ENCODE results near the gene LAMA3. TPM values are rescaled to one million over a fixed set of nuclear protein-coding genes. Genes with fewer than 3 reads are reported as not detected.

Gene LAMA3
- total RNA-seq, 2 donors from 2014 or later, result 5.0 to 6.4 TPM

- no peak for TF ChIP-seq CTCF (IDR thresholded peaks at IDR 0.05)
- Histone ChIP-seq H3K27me3 (no peaks in the 10 kb centered on the region), H3K4me1 (peaks cover 0 to 11% of the 10 kb centered on the region in 2 donors), H3K36me3 (no peaks in the 10 kb centered on the region), H3K27ac (peak overlapping the region in 1 of 2 donors; percentile 51), H3K4me3 (no peak overlapping the region), H3K9me3 (no peaks in the 10 kb centered on the region)
- DNase-seq (ENCODE audit: low spot score), result no peak
Measured at GRCh38 chr18:23983112-23983511, 293.9 kb downstream of the LAMA3 start.

- no peak overlapping the region for H3K27ac ChIP-seq
- no peak for TF ChIP-seq CTCF (IDR thresholded peaks at IDR 0.05)
- no peaks in the 10 kb centered on the region for H3K36me3 ChIP-seq
- H3K4me3 ChIP-seq, result no peak overlapping the region
- DNase-seq (ENCODE audit: low spot score), result no peak
- H3K9me3 ChIP-seq, result no peaks in the 10 kb centered on the region
- peaks cover 0 to 5% of the 10 kb centered on the region in 2 donors for H3K4me1 ChIP-seq
- H3K27me3 ChIP-seq, result no peaks in the 10 kb centered on the region
Measured at GRCh38 chr18:23986600-23987359, 297.5 kb downstream of the LAMA3 start.

- Histone ChIP-seq H3K4me1 (no peaks in the 10 kb centered on the region), H3K9me3 (no peaks in the 10 kb centered on the region), H3K27ac (no peak overlapping the region), H3K36me3 (no peaks in the 10 kb centered on the region), H3K4me3 (no peak overlapping the region), H3K27me3 (no peaks in the 10 kb centered on the region)
- TF ChIP-seq CTCF (IDR thresholded peaks at IDR 0.05), result no peak
- DNase-seq (ENCODE audit: low spot score), result no peak
Measured at GRCh38 chr18:23990474-23991410, 301.5 kb downstream of the LAMA3 start.

- Histone ChIP-seq H3K4me3 (no peak overlapping the region), H3K9me3 (no peaks in the 10 kb centered on the region), H3K27me3 (no peaks in the 10 kb centered on the region), H3K36me3 (no peaks in the 10 kb centered on the region), H3K4me1 (no peaks in the 10 kb centered on the region), H3K27ac (no peak overlapping the region)
- DNase-seq (ENCODE audit: low spot score), result no peak
- no peak for TF ChIP-seq CTCF (IDR thresholded peaks at IDR 0.05)
Measured at GRCh38 chr18:23992089-23992940, 303.1 kb downstream of the LAMA3 start.

- Histone ChIP-seq H3K27me3 (no peaks in the 10 kb centered on the region), H3K4me1 (no peaks in the 10 kb centered on the region), H3K4me3 (no peak overlapping the region), H3K9me3 (no peaks in the 10 kb centered on the region), H3K36me3 (no peaks in the 10 kb centered on the region), H3K27ac (no peak overlapping the region)
- no peak for DNase-seq (ENCODE audit: low spot score)
- TF ChIP-seq CTCF (IDR thresholded peaks at IDR 0.05), result no peak
Measured at GRCh38 chr18:23992941-23993280, 303.7 kb downstream of the LAMA3 start.

Data from right atrium auricular region (tissue), 2 donors.